Measurements from ENCODE around the gene FAF1.
"Not testable (repeated sequence)": the region's sequence is repeated elsewhere in the genome, so short reads cannot be mapped to it uniquely, and the experiment has no call there.

The FAF1 gene
- 48.0 reads per million, percentile 67 among the genes with 10 or more reads in this experiment for total RNA-seq

- peak; percentile 98 for DNase-seq
Measured at GRCh38 chr1:50959913-50960844, at the start of gene FAF1. FAF1 (minus strand) TSS chr1:50960267; CDS start chr1:50959811, 456 bp downstream.

GRCh38 chr1:51009381-51009780 is 49.3 kb upstream of the FAF1 start:
- DNase-seq = no peak

GRCh38 chr1:51005549-51005948 is 45.5 kb upstream of the FAF1 start:
- not testable (repeated sequence) for DNase-seq

GRCh38 chr1:51002516-51002915 is 42.4 kb upstream of the FAF1 start:
- DNase-seq = no peak

GRCh38 chr1:51000651-51001050 is 40.6 kb upstream of the FAF1 start:
- DNase-seq = no peak

- DNase-seq = no peak
Measured at GRCh38 chr1:51000160-51000559, 40.1 kb upstream of the FAF1 start.

- DNase-seq = not testable (repeated sequence)
Measured at GRCh38 chr1:50999375-50999774, 39.3 kb upstream of the FAF1 start.

- no peak for DNase-seq
Measured at GRCh38 chr1:50996083-50996482, 36.0 kb upstream of the FAF1 start.

GRCh38 chr1:50995651-50996050 is 35.6 kb upstream of the FAF1 start:
- DNase-seq = no peak

- DNase-seq = no peak
Measured at GRCh38 chr1:50994997-50995396, 34.9 kb upstream of the FAF1 start.

GRCh38 chr1:50993645-50994044 is 33.6 kb upstream of the FAF1 start:
- DNase-seq = no peak

- no peak for DNase-seq
Measured at GRCh38 chr1:50992532-50993318, 32.7 kb upstream of the FAF1 start.

GRCh38 chr1:50989694-50990093 is 29.6 kb upstream of the FAF1 start:
- DNase-seq = no peak

- no peak for DNase-seq
Measured at GRCh38 chr1:50986653-50987052, 26.6 kb upstream of the FAF1 start.

GRCh38 chr1:50985094-50985493 is 25.0 kb upstream of the FAF1 start:
- no peak for DNase-seq

- no peak for DNase-seq
Measured at GRCh38 chr1:50983219-50983802, 23.2 kb upstream of the FAF1 start.

- no peak for DNase-seq
Measured at GRCh38 chr1:50982611-50983010, 22.5 kb upstream of the FAF1 start.

GRCh38 chr1:50981741-50982140 is 21.7 kb upstream of the FAF1 start:
- no peak for DNase-seq

GRCh38 chr1:50980505-50980904 is 20.4 kb upstream of the FAF1 start:
- DNase-seq = no peak

GRCh38 chr1:50979937-50980336 is 19.9 kb upstream of the FAF1 start:
- DNase-seq = no peak

GRCh38 chr1:50978852-50979781 is 19.1 kb upstream of the FAF1 start:
- DNase-seq = no peak

Measured in effector CD4-positive, alpha-beta T cell (primary cell).